ENCODE results near the gene NDST1.

DNA sequence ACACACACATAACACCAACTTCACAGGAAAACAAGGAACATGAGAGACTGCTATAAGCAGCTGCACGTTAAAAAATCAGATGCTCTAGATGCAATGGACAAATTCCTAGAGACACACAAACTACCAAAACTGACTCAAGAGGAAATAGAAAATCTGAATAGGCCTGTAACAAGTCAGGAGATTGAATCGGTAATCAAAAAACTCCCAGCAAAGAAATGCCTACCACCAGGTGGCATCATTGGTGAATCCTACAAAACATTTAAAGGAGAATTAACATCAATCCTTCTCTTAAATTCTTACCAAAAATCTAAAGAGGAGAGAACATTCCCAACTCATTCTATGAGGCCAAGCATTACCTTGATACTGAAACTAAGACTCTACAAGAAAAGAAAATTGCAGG is 54.9 kb downstream of the NDST1 start:
- TF ChIP-seq, protein P1, sequence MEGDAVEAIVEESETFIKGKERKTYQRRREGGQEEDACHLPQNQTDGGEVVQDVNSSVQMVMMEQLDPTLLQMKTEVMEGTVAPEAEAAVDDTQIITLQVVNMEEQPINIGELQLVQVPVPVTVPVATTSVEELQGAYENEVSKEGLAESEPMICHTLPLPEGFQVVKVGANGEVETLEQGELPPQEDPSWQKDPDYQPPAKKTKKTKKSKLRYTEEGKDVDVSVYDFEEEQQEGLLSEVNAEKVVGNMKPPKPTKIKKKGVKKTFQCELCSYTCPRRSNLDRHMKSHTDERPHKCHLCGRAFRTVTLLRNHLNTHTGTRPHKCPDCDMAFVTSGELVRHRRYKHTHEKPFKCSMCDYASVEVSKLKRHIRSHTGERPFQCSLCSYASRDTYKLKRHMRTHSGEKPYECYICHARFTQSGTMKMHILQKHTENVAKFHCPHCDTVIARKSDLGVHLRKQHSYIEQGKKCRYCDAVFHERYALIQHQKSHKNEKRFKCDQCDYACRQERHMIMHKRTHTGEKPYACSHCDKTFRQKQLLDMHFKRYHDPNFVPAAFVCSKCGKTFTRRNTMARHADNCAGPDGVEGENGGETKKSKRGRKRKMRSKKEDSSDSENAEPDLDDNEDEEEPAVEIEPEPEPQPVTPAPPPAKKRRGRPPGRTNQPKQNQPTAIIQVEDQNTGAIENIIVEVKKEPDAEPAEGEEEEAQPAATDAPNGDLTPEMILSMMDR (IDR thresholded peaks at IDR 0.05; ENCODE audit: extremely low read depth in 1 of 2, insufficient read depth in 1 of 2, low read depth in 1 of 2, low read length in 2 of 2): peak; percentile 45 to 46
- TF ChIP-seq EZH2 (IDR thresholded peaks at IDR 0.05; ENCODE audit: borderline replicate concordance, low read depth, low read length, severe bottlenecking) (no peak), POLR2A (IDR thresholded peaks at IDR 0.05; ENCODE audit: low read depth, low read length) (no peak), POLR2AphosphoS5 (IDR thresholded peaks at IDR 0.05; ENCODE audit: insufficient read depth, low read depth, low read length) (no peak), MYC (IDR thresholded peaks at IDR 0.05; ENCODE audit: low read depth, low read length) (no peak), GATA2 (IDR thresholded peaks at IDR 0.05; ENCODE audit: insufficient read depth, insufficient read length, low read depth, low read length) (no peak), FOS (IDR thresholded peaks at IDR 0.05; ENCODE audit: borderline replicate concordance, insufficient read depth, low read length) (no peak), JUN (IDR thresholded peaks at IDR 0.05; ENCODE audit: borderline replicate concordance, insufficient read depth, insufficient read length, low read depth) (no peak)
- TF ChIP-seq, protein P2, sequence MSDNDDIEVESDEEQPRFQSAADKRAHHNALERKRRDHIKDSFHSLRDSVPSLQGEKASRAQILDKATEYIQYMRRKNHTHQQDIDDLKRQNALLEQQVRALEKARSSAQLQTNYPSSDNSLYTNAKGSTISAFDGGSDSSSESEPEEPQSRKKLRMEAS (IDR thresholded peaks at IDR 0.05; ENCODE audit: insufficient read depth, insufficient read length): no peak

All from endothelial cell of umbilical vein (primary cell).